ENCODE data around the gene PKNOX2.

DNA sequence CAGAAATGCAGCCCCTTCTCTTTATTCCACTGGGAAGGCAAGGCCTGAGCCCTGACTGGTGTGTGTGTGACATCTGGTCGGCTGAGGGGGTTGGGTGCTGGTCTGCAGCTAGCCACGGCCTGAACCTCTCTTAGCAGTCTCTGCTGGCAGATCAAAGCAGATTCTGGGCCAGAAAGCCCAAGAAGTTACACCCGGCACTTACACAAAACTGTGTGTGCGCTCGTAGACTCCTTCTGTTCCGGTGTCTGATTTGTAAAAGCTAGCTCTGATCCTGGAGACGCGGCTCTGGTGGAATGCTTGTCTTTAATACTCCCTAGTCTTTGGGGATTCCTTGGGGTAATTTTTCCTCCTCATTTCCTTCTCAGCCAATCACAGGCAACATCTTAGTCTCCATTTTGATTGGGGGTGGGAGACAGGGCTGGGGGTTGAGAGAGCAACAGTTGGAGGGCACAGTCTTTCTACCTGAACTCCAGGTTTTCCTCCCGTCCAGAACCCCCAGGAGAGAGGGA is 5.5 kb downstream of the PKNOX2 start:
- TF ChIP-seq, protein P1, sequence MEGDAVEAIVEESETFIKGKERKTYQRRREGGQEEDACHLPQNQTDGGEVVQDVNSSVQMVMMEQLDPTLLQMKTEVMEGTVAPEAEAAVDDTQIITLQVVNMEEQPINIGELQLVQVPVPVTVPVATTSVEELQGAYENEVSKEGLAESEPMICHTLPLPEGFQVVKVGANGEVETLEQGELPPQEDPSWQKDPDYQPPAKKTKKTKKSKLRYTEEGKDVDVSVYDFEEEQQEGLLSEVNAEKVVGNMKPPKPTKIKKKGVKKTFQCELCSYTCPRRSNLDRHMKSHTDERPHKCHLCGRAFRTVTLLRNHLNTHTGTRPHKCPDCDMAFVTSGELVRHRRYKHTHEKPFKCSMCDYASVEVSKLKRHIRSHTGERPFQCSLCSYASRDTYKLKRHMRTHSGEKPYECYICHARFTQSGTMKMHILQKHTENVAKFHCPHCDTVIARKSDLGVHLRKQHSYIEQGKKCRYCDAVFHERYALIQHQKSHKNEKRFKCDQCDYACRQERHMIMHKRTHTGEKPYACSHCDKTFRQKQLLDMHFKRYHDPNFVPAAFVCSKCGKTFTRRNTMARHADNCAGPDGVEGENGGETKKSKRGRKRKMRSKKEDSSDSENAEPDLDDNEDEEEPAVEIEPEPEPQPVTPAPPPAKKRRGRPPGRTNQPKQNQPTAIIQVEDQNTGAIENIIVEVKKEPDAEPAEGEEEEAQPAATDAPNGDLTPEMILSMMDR (IDR thresholded peaks at IDR 0.05) = no peak
- TF ChIP-seq POLR2A (IDR thresholded peaks at IDR 0.05) (no peak), POLR2AphosphoS5 (IDR thresholded peaks at IDR 0.05) (no peak)

Data from gastroesophageal sphincter (tissue), 3 donors.